GM12865 (cell line): Measurements from ENCODE around the gene MRPL42.
"Not testable (repeated sequence)": the region's sequence is repeated elsewhere in the genome, so short reads cannot be mapped to it uniquely, and the experiment has no call there.

Source experiments
- DNase-seq: peaks from one replicate; pipeline ENCODE4 v3.0.0; 2010; ENCODE audit warnings: low read depth
- H3K4me3 ChIP-seq: 2 replicates; pipeline ENCODE4 v1.5.1; 2011; ENCODE audit warnings: mild to moderate bottlenecking, low read depth, low read length, control low read depth
- CTCF ChIP-seq: IDR thresholded peaks from 2 replicates; pipeline ENCODE4 v1.5.1; 2011; ENCODE audit warnings: low read length, control low read depth, low read depth, inconsistent platforms; ENCODE audit not compliant: insufficient read depth; ENCODE audit errors: missing control alignments

MRPL42 gene

GRCh38 chr12:93427779-93428564 is 39.3 kb upstream of the MRPL42 start:
- no peak overlapping the region for H3K4me3 ChIP-seq
- no peak for TF ChIP-seq CTCF
- no peak for DNase-seq

DNA sequence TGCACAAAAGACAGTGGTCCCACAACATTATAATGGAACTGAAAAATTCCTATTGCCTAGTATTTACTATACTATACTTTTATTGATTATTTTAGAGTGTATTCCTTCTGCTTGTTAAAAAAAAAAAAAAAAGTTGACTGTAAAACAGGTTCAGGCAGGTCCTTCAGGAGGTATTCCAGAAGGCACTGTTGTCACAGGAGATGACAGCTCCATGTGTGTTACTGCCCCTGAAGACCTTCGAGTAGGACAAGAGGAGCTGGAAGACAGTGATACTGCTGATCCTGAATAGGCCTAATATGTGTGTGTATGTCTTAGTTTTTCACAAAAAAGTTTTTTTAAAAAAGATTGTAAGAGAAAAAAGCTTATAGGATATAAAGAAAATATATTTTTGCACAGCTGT is 37.9 kb upstream of the MRPL42 start:
- DNase-seq: no peak
- H3K4me3 ChIP-seq: no peak overlapping the region
- TF ChIP-seq CTCF: no peak

- no peak for TF ChIP-seq CTCF
- DNase-seq: no peak
- H3K4me3 ChIP-seq: no peak overlapping the region
Measured at GRCh38 chr12:93429852-93430251, 37.5 kb upstream of the MRPL42 start.

DNA sequence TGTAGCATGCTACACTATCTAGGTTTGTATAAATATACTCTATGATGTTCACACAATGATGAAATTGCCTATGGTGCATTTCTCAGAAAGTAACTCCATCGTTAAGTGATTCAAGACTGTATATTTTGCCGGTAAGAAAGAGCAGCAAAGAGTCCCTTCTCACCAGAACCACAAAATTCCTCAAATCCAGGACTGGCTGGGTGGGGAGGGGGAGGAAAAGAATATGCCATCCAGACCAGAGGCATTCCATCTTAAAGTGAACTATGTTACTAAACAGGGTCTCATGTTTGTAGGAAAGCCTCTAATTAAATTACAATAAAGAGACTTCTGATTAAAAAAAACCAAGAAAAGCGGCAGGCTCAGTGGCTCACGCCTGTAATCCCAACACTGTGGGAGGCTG is 37.0 kb upstream of the MRPL42 start:
- TF ChIP-seq CTCF: no peak
- DNase-seq: no peak

DNA sequence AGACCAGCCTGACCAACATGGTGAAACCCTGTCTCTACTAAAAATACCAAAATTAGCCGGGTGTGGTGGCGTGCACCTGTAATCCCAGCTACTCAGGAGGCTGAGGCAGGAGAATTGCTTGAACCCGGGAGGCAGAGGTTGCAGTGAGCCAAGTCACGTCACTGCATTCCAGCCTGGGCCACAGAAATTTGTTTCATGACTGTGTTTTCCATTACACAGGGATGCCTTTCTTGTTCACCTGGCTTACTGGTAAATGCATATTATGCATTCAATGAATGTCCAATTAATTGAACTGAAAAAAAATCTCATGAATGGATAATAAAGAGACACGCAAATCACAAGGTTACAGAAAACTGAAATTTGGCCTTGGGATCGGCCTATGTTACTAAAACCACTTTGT is 35.3 kb upstream of the MRPL42 start:
- H3K4me3 ChIP-seq, DNase-seq: not testable (repeated sequence)

More for the DNA sequence above, 37.0 kb upstream of the MRPL42 start:
- H3K4me3 ChIP-seq: no peak overlapping the region

GRCh38 chr12:93434256-93434865 is 33.0 kb upstream of the MRPL42 start:
- H3K4me3 ChIP-seq: peak overlapping the region; percentile 46

More at GRCh38 chr12:93434256-93434865, 33.0 kb upstream of the MRPL42 start:
- TF ChIP-seq CTCF: no peak
- no peak for DNase-seq
